Stimulated activated CD4-positive, alpha-beta T cell treated with anti-CD3 and anti-CD28 coated beads, Interleukin-1b, Interleukin-23, amount 100 ng/mL, for 48 hours (primary cell): Measurements from ENCODE around the gene YARS2.

Experiments used
- DNase-seq: peaks from one replicate; pipeline ENCODE4 v3.0.0-alpha.2; 2020

YARS2 gene

DNA sequence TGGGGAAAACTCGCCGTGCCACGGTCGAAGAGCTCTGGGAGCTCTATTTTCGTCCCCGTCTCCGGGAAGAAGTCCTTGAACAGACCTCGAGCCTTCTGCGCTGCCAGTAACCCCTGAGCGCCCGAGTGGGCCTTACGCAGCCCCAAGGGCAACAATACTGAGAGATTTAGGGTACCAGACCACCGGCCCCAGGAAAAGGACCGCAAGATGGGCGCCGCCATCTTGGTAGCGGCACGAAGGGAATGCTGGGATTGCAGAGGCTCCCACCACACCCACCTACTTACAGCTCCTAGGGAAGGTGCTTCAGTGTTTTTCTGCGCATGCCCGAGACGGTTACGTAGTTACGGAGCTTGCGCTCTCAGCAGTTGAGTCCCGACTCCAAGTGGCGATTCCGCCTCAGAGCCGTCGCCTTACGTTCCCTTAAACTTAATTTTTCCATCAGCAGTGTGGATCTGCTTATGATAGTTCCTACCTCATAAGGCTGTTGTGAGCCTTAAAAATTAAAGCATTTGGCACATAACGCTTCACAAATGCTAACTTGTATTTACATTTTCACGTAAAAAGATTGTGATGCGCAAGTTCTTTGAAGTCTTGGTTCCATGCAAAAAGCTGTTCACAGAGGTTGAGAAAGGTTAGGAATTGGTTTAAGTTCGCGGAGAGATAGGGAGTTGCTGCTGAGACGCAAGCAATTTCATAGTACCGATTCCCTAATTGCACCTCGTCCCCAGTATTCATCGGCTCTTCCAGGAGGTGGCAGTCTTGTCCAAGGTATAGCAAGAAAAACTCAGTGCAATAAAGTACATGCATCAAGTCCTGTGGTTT lies at the start of gene YARS2:
Gene YARS2, minus strand, starts transcription at position 244 of the 822 bp plus-strand sequence. Its CDS starts 23 bp downstream, at position 221.
- DNase-seq = peak; percentile 91

DNA sequence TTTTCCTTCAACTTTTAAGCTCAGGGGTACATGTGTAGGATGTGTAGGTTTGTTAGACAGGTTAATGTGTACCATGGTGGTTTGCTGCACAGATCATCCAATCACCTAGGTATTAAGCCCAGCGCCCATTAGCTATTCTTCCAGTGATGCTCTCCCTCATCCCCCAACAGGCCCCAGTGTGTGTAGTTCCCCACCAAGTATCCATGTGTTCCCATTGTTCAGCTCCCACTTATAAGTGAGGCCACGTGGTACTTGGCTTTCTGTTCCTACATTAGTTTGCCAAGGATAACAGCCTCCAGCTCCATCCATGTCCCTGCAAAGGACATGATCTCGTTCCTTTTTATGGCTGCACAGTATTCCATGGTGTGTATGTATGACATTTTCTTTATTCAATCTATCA lies 48.6 kb upstream of the YARS2 start:
- no peak for DNase-seq

DNA sequence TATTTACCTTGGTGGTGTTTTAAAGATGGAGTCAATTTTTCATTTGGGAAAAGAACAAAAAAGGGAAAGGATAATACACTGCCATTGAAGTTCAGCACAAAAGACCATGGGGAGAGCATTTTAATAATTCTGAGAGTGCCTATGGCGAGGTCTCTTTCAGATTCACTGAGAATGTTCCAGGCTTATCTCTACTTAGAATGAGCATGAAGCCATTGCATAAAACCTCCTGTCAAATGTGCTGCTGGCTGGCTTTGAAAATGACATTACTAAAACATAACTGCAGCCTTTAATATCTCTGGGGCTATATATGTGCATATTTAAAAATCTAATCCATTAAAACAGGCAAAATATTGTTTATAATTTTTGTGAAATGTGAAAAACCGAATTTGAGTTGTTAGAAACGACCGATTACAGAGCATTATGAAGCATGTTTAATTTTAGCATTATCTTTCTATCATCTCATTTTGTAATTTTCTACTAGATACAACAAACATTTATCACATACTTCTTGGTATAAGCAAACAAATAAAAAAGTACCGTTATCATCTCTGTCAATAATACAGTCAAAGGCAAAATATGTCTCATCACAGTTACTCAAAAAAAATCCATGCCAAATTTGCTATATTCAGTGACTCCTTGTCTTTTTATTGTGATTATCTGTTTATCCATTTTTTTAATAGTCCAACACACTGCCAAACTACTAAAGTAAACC lies 45.7 kb upstream of the YARS2 start:
- no peak for DNase-seq

DNA sequence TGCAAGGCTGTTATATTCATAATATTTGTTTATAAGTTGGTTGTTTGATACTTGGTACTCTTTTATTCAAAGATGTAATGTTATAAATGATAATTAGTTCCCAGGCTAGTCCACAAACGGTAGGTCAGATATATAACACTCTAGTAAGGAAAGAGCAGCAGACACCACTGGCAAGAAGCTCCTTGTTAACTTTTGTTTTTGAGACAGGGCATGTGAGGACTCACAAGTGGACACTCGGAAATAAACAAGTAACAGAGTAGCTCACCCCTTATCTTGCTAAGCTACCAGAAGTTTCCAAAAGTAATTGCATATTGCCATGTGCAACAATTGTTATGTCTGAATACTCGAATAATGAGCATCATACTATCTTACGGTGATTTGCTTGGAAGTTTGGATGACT lies 38.6 kb upstream of the YARS2 start:
- no peak for DNase-seq

DNA sequence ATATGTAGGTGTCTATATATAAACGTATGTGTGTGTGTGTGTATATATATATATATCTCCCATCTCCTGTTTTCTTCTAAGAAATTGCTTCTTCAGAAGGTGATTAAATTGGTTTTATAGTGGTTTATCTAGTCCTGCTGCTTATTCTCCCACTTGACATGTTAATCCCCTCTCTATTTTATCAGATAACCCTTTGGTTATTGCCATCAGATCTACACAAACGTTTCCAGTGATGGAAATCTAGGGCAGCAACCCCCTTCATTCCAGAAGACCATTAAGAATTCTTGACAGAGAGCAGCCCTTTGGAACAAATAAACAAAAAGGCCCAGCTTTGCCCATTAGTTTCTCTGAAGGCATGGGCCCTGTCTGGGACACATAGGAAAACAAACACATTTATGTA lies 34.2 kb upstream of the YARS2 start:
- DNase-seq = no peak

DNA sequence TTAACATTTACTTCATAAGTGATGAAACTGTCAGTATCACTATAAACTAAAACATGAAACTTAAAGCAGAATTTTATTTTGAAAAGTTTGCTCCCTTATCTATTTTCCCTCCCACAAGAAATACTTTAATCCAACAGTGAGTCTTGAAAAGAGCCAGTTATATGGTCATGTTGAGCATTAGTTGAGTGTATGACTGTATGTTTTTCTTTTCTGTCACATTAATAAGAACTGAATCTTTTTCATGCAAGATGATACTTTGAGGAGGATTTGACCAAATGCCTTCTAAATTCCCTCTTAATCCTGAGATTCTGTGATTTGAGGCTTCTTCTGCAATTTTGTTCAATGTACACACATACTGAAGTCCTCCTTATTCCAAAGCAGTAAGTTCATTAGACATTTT lies 33.7 kb upstream of the YARS2 start:
- DNase-seq = no peak

DNA sequence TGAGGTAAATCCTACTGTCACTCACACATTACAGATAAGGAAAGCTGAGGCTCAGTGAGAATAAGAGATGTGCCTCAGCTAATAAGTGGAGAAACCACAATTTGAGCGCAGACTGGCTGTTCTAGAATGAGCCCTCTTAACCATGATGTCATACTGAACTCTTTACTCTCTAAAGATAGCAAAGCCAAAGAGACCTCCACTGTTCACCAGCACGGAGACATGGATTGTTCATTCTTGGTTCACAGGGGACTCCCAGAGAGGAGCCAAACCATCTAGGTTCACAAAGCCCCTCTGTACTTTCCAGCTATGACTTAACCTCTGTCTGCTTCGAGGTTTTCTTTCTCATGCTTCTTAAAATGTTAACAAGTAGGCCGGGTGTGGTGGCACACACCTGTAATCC lies 32.7 kb upstream of the YARS2 start:
- DNase-seq = no peak

DNA sequence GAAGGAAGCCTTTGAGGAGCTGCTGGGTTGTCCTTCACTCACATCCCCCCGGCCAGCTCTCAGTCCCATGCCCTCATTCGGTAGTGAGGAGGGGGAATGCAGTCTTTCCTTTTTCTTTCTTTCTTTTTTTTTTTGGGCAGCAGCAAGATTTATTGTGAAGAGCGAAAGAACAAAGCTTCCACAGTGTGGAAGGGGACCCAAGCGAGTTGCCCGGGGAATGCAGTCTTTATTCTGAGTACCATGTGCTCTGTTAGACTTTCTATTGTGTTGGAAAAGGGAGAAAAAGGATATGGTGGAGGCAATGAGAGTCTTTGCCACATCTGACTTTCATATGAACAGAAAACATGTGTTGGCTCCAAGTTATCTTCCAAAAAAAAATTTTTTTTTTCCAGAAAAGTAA lies 29.9 kb upstream of the YARS2 start:
- no peak for DNase-seq

DNA sequence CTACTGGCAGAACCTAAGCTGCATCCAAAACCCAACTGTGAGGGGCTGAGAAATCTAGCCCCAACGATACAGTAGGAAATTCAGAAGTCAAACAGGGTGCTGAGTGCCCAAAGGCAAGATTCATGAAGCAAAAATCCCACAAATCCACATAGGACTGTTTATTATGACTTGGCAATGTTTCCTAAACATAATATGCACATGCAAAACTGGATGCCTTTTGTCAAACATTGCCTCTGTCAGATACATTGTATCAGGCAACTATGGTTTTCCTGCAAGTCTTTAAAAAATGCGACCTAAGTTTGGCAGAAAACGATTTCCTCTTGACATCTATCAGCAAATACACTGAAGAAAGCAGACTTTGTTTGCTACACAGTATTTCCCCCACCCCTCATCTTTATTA lies 27.3 kb upstream of the YARS2 start:
- DNase-seq = no peak

DNA sequence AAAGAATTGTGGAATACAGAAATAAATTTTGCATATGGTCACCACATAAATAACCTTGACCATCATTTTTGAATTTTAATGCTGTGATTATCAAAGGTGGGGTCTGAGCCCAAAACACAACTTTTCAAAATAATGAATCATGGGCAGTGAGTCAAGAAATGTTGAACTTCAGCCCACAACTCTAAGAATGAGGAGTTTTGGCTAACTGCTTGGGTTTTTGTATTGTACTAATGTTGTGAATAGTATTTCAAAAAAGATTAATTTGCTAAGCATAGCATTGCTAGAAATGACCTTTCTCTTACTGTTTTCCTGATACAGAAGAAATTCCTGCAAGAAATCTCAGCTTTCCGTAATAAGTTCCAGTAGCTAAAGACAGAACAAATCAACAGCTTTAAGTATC lies 24.4 kb upstream of the YARS2 start:
- no peak for DNase-seq

DNA sequence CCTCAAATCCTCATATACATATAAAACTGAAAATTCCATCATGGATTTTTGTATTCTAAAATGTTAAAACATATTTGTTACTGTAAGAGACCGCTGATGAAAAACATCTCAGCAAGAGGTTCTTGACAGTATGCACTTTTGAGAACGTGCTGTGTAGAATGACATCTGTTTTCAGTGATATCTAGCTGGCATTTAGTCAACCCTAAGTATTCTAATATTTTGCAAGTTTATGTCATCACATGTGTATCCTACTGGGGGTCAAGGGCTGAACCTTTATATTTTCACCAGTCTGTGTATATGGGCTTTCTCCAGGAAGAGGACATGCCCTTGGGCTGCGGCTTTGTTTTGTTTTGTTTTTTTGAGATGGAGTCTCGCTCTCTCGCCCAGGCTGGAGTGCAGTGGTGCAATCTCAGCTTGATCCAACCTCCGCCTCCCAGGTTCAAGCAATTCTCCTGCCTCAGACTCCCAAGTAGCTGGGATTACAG lies 22.0 kb upstream of the YARS2 start:
- no peak for DNase-seq

DNA sequence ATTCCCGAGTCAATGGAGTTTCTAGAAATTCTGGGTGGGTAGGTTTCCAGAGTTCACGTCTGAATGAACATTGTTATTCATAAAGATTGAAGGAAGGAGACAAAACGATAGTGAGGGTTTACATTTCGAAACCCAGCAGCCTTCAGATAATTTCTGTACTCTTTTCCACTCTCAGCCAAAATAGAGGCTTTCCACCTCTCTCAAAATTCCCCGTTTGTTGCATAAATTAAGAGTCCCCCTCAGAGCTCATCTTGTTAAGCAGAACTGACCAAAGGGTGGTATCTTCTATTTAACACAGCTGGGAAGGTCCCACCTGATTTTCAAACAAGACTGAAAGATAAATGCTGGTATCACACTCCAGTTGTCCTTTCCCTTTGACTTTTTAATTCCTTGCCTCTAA lies 21.5 kb upstream of the YARS2 start:
- DNase-seq = no peak

DNA sequence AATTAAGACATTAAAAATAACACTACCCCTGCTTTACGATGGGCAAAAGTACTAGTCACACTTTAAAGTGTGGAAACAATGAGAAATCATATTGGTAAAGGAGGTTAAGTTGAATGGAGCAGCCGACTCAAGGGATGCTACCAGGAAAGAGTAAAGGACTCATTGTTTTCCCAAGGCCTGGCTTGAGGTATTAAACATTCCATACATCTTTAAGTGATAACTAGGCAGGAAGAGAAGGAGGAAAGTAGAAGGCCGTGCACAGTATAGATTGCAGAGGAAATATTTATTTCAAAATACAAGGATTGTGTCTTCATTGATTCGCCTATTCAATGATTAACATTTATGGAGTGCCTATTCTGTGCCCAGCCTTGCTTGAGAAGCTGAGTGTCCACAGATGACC lies 20.6 kb upstream of the YARS2 start:
- DNase-seq = no peak

DNA sequence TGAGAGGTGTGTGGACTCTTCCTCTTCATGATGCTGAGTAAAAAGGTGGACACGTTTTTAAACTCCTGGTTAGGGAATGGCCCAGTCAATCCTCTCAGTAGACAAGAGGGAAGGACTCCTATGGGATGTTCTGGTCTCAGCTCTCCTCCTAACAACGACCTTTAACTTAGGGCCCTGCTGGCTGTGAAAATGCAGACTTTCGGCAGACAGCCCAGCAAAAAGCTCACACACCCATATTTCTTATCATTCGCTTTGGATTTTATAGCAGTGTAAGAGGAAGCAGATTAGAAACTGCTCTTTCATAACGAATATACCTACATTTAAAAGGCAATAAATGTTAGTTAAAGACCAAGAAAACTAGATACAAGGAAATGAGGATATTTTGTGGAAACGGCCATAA lies 18.0 kb upstream of the YARS2 start:
- no peak for DNase-seq

DNA sequence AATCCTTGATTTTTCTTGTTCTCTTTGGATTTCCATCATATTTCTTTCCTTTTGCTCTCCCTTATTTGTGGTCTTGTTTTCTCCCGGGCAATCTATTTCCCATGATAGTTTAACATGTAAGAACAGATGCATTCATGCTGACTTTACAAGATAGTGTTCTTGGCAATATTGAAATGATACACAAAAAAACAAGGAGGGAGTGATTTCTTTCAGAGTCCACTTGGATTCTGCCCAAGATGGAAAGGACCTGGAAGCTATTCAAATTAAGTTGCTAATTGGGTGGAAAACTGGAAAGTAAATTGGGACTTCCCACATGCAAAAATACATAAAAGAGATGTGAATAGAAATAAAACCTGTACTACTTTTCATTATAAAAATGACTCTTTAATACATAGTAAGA lies 14.4 kb upstream of the YARS2 start:
- DNase-seq = no peak

DNA sequence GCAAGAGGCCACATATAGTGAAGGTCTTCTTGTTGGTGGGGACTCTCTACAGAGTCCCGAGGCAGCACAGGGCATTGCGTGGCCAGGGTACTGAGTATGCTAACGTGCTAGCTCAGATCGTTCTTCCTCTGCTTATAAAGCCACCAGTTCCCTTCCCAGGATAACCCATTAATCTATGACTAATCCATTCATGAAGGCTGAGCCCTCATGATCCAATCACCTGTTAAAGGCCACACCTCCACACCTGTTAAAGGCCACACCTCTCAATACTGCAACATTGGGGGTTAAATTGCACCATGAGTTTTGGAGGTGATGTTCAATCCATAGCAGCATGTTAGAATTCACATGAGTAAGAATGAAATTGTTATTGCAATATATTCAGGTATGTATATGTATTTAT lies 12.8 kb upstream of the YARS2 start:
- no peak for DNase-seq

DNA sequence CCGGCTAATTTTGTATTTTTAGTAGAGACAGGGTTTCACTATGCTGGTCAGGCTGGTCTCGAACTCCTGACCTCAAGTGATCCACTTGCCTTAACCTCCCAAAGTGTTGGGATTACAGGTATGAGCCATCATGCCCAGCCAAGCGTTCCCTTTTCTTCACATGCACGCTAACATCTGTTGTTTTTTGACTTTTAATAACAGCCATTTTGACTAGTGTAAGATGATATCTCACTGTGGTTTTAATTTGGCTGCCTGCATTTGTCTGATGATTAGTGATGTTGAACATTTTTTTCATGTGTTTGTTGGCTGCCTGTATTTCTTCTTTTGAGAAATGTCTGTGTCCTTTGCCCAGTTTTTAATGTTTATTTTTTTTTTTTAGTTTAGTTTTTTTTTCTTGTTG lies 10.2 kb upstream of the YARS2 start:
- no peak for DNase-seq

DNA sequence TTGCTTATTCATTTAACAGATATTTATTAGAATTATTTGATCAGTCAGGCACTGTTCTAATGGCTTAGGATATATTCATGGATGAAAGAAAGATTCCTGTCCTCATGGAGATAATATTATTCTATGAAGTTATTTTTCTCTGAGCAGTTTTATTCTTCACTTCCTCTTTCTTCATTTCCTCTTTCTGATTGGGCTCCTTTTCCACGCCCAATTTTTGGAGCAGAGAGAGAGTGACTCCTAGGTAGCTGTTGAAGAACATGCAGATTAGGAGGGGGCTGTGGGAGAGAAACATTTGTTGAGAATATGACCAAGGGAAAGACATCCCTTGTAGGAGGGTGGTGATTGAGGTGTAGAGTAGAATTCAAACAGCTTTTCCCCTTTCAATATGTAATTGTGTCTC lies 6.0 kb upstream of the YARS2 start:
- no peak for DNase-seq

DNA sequence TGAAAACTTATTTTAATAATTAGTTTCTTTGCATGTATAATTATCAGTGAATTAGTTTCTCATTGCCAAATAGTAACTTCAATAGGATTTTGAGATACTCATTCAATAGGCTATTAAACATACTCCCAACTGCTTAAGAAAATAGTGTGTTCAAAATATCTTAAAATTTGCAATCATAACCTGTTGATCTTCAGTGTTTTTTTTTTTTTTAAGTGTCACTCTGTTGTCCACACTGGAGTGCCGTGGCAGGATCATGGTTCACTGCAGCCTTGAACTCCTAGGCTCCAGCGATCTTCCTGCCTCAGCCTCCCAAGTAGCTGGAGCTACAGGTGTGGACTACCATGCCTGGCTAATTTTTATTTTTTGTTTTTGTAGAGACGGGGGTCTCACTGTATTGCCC lies 1.5 kb upstream of the YARS2 start:
- DNase-seq = no peak

DNA sequence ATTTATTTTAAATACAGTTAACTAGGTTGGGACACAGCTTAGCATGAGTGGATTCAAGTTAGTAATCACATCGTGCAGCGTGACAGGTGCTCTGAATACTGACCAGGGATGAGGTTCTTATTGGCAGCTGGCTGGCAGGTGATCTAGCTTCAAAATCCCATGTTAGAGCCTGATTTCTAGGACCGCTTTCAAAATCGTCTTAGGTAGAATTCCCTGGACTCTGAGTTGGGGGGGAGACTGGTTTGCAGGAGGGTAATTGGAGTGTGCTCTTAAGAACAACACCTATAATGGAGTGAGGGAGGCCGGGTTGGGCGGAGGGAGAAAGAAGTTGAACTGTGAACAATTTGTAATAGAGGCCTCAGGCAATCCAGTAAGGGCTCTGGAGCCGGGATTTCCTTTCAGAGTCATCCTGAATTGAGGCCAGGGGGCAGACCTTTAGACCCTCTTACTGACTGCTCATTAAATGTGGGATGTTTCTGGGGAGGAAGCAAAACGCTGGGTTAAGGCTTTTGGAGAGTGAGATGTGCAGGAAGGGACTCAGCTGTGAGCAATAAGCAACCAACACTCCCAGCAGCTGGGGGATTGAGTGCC lies 874 bp upstream of the YARS2 start:
- no peak for DNase-seq

DNA sequence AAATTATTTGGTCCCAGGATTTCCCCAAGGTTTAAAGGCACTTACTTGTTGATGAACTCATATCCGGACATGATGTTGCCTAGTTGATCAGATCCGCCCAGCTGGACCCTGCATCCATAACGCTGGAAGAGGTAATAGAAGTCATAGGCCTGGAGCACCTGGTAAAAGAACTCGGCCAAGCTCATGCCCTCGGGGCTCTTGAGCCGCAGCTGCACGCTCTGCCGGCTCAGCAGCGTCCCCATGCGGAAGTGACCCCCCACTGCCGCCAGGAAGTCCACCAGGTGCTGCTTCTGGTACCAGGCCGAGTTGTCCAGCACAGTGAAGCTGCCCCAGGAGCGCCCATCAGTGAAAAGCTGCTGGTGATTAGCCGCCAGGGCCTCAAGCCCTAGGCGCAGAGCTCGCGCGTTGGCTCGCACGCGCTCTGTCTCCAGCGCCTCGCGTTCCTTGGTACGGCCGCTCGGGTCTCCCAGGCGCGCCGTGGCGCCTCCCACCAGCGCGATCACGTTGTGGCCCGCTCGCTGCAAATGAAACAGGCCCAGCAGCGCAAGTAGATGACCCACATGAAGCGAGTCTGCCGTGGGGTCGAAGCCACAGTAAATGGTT lies 545 bp downstream of the YARS2 start:
- DNase-seq = peak; percentile 69

DNA sequence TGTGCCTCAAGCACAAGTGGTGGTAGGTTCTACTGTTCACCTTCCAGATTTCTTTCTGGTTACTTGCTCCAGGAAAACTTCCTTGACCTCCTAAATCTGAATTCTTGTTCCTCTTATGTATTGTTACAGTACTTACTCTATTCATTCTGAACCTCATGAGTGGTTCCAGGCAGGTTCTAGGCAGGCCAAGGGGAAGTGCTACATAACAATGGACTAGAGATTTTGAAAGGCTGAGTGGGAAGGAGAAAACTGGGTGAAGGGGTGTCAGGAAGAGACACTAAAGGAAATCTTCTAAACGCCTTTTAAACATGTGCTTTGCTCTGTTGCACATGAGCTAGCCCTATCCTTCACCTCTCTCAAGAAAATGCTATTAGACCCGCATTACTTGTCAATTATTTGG lies 1.6 kb downstream of the YARS2 start:
- no peak for DNase-seq

DNA sequence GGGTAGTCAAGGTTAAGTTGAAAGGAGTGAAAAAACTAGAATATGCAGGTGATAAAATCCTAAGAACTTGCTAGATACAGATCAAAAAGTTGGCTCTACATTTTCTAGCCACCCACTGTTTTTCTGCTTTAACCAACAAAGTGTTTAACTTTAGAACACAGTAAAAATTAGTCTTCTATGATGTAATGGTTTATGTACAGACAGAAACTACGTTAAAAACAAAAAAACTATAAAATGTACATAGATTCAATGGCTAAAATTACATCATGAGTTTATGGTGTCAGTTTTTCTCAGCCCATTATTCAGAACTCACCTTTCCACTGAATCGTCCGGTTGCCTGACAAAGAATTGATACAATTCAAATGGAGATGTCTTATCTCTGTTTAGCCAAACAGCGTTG lies 2.1 kb downstream of the YARS2 start:
- DNase-seq = no peak

DNA sequence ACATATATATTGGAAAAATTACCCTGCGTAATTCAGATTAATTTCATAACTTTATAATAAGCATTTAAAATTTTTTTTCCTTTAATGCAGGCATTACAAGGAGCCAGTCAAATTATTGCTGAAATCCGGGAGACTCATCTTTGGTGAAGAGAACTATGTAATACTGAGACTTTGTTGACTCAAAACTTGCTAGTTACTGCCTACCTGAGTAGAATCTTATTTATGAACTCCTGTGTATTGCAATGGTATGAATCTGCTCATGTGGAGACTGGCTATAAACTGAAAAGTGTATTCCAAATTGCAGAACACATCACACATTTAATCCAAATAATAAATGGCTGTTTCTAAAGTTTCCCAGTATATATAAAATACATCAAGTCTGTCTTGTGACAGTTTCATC lies 12.4 kb downstream of the YARS2 start:
- no peak for DNase-seq
